CD4-positive, alpha-beta T cell treated with Interleukin-17A for 4 hours (primary cell): ENCODE measurements around the gene RPS21.
"Not testable (repeated sequence)": the region's sequence is repeated elsewhere in the genome, so short reads cannot be mapped to it uniquely, and the experiment has no call there.

Experiments used
- DNase-seq: peaks from one replicate; pipeline ENCODE4 v3.0.0-alpha.2; 2020; ENCODE audit warnings: mixed read lengths

The RPS21 gene

DNA sequence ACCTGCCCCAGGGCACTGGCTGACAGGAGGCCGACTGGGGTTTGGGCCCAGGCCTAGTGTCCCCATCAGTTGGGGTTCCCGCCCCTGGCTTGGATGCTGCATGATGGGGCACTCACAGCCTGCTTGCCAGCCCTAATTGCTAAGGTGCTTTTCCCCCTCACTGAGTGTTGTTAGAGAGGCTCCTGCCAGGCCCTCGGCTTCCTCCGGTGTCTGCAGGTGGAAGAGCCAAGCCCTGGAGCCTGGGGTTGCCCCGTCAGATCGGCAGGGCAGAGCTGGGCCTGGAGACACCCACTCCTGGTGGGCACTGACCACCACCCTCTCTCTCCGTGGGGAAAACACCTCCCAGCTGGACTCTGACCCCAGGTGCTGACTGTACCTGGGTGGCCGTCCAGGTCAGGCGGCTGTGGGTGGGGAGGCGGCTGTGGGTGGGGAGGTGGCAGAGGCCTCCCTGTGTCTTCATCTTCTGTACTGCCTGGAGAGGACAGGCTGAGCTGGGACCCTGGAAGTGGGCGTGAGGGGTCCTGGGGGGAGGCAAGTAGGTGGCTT, 26.2 kb downstream of the RPS21 start:
- no peak for DNase-seq

DNA sequence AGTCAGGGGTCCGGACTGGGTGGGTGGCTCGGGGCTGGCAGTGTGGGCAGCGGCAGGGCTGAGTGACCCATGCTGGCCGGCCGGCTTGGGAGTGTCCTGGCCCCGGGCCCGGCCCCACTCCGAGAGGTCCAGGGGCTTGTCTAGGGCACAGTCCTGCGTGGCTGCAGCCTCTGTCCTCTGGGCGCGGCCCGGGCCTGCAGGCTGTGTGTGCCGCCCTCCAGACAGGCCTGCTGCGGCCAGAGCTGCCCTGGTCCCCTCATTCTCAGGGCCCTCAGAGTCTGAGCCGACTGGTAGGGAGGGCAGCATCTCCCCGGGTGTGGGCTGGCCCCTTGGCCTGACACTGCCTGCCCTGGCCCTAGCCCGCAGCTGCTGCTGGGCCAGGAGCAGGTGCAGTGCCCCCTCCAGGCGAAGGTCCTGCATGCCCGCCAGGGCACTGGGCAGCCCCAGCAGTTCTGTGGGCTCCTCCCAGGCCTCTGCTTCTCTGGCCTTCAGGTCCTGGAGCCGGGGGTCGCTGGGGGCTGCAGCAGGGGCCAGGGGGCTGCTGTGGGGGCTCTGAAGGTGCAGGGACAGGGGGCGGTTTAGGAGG, 27.1 kb downstream of the RPS21 start:
- DNase-seq: no peak

DNA sequence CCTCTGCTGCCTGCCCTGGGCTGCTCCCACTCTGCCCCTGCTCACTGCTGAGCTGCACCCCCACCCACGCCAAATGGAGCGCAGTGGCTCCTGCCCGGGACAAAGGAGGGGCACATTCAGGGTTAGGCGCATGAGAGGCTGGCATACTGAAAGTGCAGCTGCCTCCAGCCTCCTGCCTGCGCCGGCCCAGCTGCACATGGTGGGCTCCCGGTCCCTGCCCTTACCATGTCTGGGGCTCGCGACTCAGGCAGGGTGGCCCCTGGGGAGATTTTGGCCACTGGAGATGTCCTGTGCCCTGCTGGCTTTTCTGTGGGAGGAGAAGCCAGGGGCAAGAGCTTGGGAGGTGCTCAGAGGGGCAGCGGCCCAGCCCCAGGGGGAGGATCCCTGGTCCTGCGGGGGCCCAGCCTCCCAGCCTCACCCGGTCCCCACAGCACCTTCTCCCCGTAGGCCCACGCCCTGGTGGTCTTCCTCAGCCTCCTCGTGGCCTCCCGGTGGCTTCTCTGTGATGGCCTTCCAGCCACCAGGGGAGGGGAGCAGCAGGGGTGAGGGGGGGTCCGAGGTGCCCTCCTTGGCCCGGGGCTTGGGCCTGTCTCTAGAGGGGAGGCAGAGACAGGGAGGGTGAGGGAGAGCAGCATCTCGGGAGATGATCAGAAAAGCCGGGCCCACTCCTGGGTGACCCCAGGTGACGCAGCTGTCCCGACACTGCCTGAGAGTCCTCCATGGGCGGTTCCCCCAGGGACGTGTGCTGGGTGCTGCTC, 28.6 kb downstream of the RPS21 start:
- DNase-seq: no peak

DNA sequence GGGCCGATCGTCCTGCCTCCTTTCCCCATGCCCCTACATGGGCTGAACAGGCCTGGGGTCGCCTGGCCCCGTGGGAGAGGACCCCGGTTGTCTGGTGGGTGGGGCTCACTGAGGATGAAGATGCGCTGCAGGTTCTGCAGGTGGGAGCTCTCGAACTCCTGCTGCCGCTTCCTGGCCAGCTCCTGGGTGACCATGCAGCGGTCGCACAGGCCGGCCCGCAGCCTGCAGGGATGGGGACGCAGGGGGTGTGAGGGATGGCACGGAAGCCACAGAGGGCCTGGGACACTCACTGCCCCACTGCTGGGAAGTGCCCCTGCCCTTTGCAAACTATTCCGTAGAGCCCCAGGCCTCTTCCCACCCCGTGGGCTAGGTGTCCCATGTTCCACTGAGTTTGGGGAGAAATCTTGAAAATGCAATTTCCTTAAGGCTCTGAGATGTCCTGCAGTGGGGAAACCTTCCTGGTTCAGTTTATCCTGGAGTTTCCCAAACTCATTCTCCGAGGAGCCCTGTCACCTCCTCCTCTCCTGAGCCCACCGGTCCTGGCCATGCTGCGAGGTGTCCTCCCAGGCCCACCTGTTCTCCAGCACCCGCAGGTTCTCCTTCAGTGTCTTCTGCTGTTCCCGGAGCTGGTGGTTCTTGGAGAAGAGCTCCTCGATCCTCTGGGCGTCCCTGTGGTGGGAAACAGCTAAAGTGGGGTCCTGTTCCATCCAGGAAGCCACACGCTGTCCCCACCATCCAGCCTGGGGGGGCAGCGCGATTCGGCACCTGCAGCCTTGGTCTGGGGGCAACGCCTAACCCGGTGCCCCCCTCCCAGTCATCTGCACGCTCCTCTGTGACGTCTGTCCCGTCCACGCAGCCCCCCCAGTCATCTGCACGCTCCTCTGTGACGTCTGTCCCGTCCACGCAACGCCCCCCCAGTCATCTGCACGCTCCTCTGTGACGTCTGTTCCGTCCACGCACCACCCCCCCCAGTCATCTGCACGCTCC, 30.0 kb downstream of the RPS21 start:
- no peak for DNase-seq

DNA sequence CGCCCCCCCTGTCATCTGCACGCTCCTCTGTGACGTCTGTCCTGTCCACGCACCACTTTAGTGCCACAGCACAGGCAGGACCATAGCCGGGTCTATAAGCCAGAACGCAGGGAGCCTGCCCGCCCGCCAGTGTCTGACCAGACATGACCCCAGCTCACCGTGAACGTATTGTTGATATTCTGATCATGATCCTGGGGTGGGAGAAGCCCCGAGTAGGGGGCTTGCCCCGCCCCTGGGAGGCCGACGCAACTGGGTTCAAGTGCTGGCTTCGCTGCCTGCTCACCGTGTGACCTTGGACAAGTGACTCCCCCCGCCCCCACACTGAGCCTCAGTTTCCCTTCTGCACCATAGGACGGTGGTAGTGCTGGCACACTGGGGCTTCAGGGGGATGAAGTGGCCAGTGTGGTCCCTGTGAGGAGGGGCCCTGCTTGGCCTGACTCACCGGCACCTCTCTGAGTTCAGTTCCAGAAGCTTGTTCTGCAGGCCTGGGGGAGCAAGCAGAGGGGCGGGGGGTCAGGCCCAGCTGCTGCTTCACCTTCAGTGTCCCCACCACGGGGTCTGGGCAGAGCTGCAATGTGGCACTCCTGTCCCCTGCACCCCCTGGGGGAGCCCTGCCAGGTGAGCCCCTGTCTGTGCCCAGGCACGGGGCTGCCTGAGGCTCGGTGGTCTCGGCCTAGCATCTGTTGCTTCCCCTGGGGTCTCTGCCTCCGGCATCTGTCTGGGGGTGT, 31.2 kb downstream of the RPS21 start:
- no peak for DNase-seq

DNA sequence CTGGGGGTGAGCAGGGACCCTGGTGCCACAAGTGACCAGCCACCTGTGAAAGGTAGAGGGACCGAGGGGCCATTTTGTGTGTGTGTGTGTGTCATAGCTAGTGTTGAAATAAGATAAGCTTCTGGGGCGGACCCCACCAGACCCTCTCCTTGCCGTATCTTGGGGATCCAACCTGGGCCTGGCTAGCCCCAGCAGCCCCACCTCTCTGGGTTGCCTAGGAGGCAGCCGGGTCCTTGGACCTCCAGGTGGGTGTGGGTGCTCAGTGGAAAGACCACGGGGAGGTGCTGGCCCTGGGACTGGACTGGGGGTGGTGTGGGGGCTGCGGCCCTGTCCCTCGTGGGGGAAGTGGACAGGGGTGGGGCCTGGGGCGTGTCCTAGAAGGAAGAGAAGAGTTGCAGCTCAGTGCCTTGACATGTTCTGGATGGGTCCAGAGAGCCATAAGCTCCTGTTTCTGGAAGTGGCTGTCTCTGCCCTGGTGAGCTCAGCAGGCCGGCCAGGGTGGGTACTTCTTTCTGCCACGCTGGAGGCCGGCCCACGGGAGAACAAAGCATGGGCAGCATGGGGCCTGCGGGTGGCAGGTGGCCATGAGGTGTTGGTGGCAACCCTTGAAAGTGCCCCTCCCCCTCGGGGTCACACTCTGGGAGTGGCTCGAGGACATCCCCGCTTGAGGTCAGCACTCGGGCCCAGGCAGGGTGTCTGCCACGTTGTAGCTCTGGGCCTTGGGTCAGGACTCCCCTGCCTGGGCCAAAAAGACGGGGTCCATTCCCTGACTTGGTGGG, 32.0 kb downstream of the RPS21 start:
- no peak for DNase-seq

DNA sequence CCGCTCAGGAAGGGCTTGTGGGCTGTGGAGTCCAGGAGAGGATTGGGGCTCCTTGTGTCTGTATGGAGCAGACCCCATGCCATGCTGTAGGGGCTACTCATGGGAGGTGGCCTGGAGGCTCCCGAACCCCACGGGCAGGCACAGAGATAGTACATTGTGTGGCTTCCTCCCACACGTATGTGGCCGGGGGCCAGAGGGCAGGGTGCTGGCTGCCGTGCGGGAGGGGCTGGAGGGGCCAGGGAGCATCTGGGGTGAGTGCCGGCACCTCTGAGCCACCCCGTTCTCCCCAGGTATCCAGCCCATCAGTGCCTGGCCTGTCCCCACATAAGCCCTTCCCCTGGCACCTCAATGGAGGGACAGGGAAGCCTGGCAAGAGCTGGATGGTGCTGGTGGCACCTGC, 32.9 kb downstream of the RPS21 start:
- no peak for DNase-seq

DNA sequence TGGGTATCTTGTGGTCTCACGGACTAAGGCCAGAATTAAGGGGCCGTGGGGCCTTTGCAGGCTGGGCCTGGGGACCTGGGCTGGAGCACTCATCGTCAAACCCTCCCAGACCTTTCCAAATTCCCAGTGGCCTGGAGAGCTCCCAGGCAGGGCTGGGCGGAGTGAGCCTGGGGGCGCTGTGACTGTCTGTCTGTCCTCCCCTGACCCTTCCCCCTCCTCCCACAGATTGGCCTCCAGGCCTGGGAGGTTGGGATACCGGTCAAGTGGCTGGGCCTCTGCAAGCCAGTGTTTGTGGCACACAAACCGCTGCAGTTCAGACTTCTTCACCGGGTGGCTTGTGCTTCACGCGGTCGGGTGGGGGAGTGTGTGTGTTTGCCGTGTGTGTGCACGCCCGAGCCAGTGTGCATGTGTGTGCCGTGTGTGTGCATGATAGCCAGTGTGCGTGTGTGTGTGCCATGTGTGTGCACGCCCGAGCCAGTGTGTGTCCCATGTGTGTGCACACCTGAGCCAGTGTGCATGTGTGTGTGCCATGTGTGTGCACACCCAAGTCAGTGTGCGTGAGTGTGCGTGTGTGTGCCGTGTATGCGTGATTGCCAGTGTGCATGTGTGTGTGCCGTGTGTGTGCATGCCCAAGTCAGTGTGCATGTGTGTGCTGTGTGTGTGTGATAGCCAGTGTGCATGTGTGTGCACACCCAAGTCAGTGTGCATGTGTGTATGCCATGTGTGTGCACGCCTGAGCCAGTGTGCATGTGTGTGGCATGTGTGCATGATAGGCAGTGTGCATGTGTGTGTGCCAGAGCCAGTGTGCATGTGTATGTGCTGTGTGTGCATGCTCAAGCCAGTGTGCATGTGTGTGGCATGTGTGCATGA, 34.2 kb downstream of the RPS21 start:
- no peak for DNase-seq

DNA sequence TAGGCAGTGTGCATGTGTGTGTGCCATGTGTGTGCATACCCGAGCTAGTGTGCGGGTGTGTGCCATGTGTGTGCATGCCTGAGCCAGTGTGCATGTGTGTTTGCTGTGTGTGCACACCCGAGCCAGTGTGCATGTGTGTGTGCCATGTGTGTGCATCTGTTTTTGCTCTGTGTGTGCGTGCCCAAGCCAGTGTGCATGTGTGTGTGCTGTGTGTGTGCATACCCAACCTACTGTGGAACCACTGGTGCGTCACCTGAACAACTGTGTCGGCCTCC, 34.8 kb downstream of the RPS21 start:
- no peak for DNase-seq

DNA sequence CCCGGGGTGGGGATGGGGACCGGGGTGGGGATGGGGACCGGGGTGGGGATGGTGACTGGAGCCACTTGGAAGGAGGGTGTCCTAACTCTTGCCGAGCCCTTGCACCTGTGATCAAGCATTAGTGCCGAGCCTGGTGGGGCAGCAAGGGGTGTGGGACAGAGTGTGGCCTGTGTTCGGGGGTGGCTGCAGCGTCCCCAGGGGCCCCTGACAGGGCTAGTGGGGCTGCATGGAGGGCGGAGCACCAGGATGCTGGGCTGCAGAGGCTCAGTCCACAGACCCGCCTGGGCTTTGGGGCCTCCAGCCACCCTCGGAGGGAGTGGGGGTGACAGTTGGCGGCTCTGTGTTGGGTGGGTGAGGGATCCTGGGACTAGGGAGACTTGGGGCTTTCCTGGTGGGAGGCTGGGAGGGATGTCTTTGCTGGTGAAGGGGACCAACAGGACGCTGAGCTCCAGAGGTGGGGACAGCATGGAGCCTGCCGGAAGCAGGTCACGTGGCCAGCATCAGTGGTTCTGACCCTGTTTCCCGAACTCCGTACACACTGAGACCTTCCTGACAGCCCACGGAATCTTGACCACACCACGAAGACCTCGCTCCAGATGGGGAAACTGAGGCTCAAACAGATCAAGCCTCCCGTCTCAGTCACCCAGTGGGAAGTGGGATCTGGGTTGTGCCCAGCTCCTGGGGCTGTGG, 35.9 kb downstream of the RPS21 start:
- no peak for DNase-seq

DNA sequence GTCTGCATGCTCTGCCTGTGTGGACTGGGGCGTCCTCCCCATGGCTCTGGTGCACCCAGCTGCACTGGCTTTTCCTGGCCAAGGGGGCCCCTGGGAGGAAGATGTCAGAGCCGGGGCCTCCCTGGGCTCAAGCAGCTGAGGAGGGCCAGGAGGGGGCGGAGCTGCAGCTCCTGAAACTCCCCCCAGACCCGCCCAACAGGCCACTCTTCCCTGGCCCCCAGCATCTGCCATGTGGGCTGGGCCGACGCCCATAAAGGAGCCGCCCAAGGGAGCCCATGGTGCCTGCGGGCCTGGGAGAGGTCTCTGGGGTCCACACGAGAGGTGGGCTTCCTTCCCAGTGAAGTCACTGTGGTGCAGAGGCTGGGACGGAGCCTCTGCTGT, 36.4 kb downstream of the RPS21 start:
- DNase-seq: no peak

DNA sequence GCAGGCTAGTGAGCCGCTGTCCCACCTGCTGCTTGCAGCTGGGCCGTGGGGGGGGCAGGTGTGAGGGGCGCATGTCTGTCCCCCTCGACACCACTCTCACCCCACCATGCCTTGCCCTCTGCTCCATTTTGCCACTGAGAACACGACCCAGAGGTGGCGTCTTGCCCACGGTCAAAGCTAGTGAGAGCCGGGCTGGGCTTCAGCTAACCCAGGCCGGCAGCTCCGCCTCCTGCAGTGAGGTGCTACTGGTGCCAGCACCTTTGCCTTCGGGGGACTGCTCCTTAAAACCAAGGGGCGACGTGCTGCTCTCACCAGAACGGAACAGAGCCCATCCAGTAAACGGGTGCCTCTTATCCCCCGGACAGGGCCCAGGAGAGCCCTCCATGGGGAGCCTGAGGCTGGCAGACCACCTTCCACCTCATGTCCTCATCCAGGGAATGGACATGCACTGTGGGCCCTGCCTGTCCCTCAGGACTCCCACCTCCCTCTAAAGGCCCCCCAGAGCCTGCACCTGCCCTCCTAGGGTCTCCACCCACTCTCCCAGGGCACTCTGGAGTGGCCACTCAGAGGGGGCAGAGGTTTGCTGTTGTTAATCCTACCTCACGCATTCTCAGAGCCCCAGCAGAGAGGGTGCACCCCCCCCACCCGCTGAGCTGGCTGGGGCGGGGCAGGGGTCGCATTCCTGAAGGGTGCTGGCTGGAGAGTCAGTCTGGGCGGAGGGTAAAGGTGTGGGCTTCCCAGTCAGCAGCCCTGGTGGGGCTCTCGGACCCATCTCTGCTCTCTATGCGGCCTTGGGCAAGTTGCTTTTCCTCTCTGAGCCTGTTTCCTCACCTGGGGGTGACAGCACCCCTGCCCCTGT, 37.6 kb downstream of the RPS21 start:
- no peak for DNase-seq

DNA sequence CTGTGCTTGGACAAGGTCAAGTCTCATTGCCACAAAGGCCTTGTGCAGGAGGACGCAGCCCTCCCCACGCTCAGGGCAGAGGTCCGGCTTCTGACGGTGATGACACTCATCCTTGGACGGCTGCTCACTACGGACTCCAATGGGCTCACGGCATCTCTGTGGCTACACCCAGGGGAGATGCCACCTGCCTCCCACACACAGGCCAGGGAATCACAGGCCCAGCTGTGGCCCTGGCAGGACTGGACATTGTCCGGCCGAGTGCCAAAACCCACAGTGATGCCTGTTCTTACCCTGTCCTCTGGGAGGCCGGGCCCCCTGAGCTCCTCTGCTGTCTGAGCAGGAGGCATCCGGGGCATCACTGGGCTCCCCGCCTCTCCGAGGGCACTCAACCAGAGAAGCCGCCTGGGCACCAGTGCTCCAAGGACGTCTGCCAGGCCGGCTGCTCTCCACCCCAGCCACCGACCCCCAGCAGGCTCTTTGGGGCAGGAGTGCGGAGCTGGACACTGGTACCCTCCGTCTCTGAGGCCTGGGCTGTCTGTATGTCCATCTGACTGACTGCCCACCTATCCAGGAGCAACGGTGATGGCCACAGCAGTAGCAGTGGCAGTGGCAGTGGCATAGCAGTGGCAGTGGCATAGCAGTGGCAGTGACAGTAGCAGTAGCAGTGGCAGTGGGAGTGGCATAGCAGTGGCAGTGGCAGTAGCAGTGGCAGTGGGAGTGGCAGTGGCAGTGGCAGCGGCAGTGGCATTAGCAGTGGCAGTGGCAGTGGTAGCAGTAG, 38.6 kb downstream of the RPS21 start:
- no peak for DNase-seq

DNA sequence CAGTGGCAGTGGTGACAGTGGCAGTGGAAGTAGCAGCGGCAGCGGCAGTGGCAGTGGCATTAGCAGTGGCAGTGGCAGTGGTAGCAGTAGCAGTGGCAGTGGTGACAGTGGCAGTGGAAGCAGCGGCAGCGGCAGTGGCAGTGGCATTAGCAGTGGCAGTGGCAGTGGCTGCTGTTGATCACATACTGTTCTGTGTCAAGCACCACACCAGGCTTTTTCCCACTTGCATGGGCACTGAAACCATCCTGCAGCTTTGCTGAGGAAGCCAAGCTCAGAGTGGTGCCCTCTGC, 39.1 kb downstream of the RPS21 start:
- DNase-seq: not testable (repeated sequence)

DNA sequence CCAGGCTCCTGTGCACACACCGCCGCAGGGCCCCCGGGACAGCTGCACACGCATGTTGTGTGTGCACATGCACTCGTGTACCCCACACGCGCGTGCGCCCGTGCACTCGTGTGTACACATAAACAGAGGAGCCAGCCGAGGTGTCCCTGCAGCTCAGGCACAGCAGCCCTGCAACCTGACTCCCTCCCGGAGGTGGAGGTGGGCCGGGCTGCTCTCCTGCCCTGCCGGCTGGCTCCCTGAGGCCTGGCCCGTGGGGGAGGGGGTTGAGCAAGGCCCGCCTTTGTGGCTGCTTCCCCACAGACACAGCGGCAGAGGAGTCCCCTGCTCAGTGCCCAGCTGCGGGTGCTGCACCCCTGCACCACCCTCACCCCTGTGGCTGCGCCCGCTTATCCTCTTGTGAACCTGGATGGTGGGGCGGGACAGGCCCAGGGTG, 39.8 kb downstream of the RPS21 start:
- DNase-seq: no peak

DNA sequence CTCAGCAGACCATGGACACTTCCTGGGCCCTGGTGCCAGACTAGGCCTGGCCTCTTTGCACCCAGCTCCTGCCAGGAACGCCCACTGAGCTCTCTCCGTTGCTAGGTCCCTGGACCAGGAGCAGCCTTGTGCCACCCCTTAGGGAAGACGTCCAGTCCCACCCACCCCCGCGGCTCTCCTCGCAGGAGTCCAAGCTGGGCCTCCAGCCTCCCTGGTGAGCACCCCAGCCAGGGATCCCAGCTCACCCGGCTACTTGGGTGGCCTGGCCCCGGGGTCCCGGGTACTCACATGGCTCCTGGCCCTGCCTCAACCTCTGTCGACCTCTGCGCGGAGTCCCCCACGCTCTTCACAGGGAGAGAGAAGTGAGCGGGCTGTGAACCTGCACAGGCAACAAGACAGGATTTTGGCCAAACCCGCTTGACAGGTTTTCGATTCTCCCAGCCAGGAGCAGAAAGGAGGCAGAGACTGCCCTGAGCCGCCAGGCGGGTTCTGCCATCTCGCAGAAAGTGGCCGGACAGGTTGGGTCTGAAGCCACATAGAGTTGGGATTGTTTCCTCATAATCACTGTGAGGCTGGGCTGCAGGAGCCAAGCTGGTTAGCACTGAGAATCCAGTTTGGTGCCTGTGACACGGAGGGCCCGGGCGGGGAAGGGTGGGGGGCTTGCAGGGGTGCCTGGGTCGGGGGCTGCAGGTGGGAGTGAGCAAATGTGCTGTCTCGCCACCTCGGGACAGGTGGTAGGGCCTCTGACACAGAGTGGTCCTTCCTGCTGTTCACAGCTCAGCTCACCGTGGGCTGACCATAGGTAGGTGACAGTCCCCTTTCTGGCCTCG, 40.5 kb downstream of the RPS21 start, which contains the start of gene RBBP8NL:
TSS of gene RBBP8NL (minus strand) at position 368 of the 830 bp plus-strand sequence. CDS start 7,892 bp downstream, outside the sequence.
- DNase-seq: no peak

DNA sequence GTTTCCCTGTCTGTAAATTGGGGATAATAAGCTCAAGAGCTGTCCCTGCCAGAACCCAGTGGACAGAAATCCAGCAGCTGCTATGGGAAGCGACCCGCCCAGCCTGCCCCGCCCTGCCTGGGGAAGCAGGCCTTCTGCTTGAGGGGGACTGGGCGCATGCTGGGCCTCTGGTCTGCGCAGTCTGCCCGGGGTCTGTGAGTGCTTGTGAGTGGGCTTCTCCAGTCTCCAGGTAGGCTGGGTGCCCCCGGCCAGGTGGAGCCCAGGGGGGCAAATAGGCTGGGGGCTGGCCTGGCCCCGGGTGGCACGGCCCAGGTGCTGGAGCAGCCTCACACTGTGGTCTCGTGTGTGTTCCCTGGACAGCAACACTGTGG, 41.1 kb downstream of the RPS21 start:
- DNase-seq: no peak
